ENCODE measurements around the gene DNM3. TPM values are rescaled to one million over a fixed set of nuclear protein-coding genes. Genes with fewer than 3 reads are reported as not detected.

DNM3 gene
- polyA plus RNA-seq, 1 of the 3 experiments (the other 2 are of a cell fraction) = 0.43 TPM

GRCh38 chr1:172431204-172431603 is 589.9 kb downstream of the DNM3 start:
- CTCF ChIA-PET = interaction anchor here (0.8 to 5.5 kb wide), 5 partner anchors 13 to 630 kb away, joined by 3 to 31 read pairs (median 4); partner anchors contain the start of gene PIGC
- POLR2A ChIA-PET = no interaction called here
- 86% methylated on average over 2 of the region's 2 CpGs for WGBS (ENCODE audit: low lambda C conversion rate)

DNA sequence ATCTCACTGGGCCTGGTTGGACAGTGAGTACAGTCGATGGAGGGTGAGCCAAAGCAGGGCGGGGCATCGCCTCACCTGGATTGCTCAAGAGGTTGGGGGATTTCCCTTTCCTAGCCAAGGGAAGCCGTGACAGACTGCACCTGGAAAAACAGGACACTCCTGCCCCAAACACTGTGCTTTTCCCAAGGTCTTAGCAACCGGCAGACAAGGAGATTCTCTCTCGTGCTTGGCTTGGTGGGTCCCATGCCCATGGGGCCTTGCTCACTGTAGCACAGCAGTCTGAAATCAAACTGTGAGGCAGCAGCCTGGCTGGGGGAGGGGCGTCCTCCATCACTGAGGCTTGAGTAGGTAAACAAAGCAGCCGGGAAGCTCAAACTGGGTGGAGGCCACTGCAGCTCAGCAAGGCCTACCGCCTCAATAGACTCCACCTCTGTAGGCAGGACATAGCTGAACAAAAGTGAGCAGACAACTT is 590.5 kb downstream of the DNM3 start:
- Histone ChIP-seq H3K9me3 (no peaks in the 10 kb centered on the region), H3K27me3 (ENCODE audit: insufficient read depth) (no peaks in the 10 kb centered on the region), H3K9ac (no peak overlapping the region), H3K9me2 (no peaks in the 10 kb centered on the region), H3K4me2 (no peak overlapping the region), H3K79me2 (ENCODE audit: insufficient read depth) (peaks cover 7% of the 10 kb centered on the region; the same call in 1 of the 2 replicates), H3F3A (replicated peaks; ENCODE audit: insufficient read depth) (no peaks in the 10 kb centered on the region), H3K36me3 (replicated peaks in 1 of 2; ENCODE audit: control insufficient read depth in 1 of 2, insufficient read depth in 2 of 2, low read length in 1 of 2) (no peaks in the 10 kb centered on the region), H4K20me1 (ENCODE audit: insufficient read depth) (no peaks in the 10 kb centered on the region), H2AFZ (ENCODE audit: low read depth) (no peak overlapping the region), H3K27ac (ENCODE audit: low read depth in 2 of 2, low read length in 1 of 2) (no peak overlapping the region), H3K4me1 (ENCODE audit: control insufficient read depth in 1 of 2, insufficient read depth in 2 of 2, low read depth in 1 of 2, low read length in 1 of 2) (no peaks in the 10 kb centered on the region), H3K4me3 (ENCODE audit: low read depth in 2 of 2, low read length in 1 of 2) (no peak overlapping the region)
- ChIA-PET CTCF (interaction anchor here (1.2 to 5.5 kb wide), 4 partner anchors 12 to 630 kb away, joined by 3 to 31 read pairs (median 8); partner anchors contain the start of gene PIGC), POLR2A (no interaction called here)
- WGBS (ENCODE audit: low lambda C conversion rate) = 76% methylated on average over 6 of the region's 9 CpGs
- no peak for DNase-seq
- TF ChIP-seq USF2 (IDR thresholded peaks at IDR 0.05; ENCODE audit: borderline replicate concordance, low read depth, low read length) = no peak
- TF ChIP-seq MAX (IDR thresholded peaks at IDR 0.05; ENCODE audit: low read depth) = no peak
- no peak for TF ChIP-seq NFIC (IDR thresholded peaks at IDR 0.05; ENCODE audit: borderline replicate concordance)
- no peak for TF ChIP-seq SMC3 (IDR thresholded peaks at IDR 0.05; ENCODE audit: low read depth, low read length)
- TF ChIP-seq POLR2AphosphoS5 (IDR thresholded peaks at IDR 0.05; ENCODE audit: low read depth, low read length) = no peak
- TF ChIP-seq REST (IDR thresholded peaks at IDR 0.05; ENCODE audit: low read depth, low read length) = no peak
- TF ChIP-seq RFX5 (IDR thresholded peaks at IDR 0.05; ENCODE audit: low read length) = no peak
- TF ChIP-seq EZH2phosphoT487 (IDR thresholded peaks at IDR 0.05; ENCODE audit: borderline replicate concordance, low read depth) = no peak
- no peak for TF ChIP-seq ELF1 (IDR thresholded peaks at IDR 0.05)
- no peak for TF ChIP-seq RCOR1 (IDR thresholded peaks at IDR 0.05; ENCODE audit: low read length)
- no peak for TF ChIP-seq MXI1 (IDR thresholded peaks at IDR 0.05; ENCODE audit: low read depth, low read length)
- no peak for TF ChIP-seq FOXJ3 (CRISPR knock-in tag; IDR thresholded peaks at IDR 0.05)
- TF ChIP-seq NRF1 (IDR thresholded peaks at IDR 0.05; ENCODE audit: low read depth, low read length) = no peak

More at GRCh38 chr1:172431204-172431603, 589.9 kb downstream of the DNM3 start:
- Histone ChIP-seq H3K27me3 (ENCODE audit: insufficient read depth) (no peaks in the 10 kb centered on the region), H4K20me1 (ENCODE audit: insufficient read depth) (no peaks in the 10 kb centered on the region), H2AFZ (ENCODE audit: low read depth) (no peak overlapping the region), H3K9ac (no peak overlapping the region), H3K27ac (ENCODE audit: low read depth in 2 of 2, low read length in 1 of 2) (no peak overlapping the region), H3K79me2 (ENCODE audit: insufficient read depth) (peaks cover 4% of the 10 kb centered on the region; the same call in 1 of the 2 replicates), H3K9me3 (no peaks in the 10 kb centered on the region), H3K4me1 (ENCODE audit: control insufficient read depth in 1 of 2, insufficient read depth in 2 of 2, low read depth in 1 of 2, low read length in 1 of 2) (no peaks in the 10 kb centered on the region), H3K4me3 (ENCODE audit: low read depth in 2 of 2, low read length in 1 of 2) (no peak overlapping the region), H3F3A (replicated peaks; ENCODE audit: insufficient read depth) (no peaks in the 10 kb centered on the region), H3K4me2 (no peak overlapping the region), H3K9me2 (no peaks in the 10 kb centered on the region), H3K36me3 (replicated peaks in 1 of 2; ENCODE audit: control insufficient read depth in 1 of 2, insufficient read depth in 2 of 2, low read length in 1 of 2) (no peaks in the 10 kb centered on the region)
- TF ChIP-seq, protein P1, sequence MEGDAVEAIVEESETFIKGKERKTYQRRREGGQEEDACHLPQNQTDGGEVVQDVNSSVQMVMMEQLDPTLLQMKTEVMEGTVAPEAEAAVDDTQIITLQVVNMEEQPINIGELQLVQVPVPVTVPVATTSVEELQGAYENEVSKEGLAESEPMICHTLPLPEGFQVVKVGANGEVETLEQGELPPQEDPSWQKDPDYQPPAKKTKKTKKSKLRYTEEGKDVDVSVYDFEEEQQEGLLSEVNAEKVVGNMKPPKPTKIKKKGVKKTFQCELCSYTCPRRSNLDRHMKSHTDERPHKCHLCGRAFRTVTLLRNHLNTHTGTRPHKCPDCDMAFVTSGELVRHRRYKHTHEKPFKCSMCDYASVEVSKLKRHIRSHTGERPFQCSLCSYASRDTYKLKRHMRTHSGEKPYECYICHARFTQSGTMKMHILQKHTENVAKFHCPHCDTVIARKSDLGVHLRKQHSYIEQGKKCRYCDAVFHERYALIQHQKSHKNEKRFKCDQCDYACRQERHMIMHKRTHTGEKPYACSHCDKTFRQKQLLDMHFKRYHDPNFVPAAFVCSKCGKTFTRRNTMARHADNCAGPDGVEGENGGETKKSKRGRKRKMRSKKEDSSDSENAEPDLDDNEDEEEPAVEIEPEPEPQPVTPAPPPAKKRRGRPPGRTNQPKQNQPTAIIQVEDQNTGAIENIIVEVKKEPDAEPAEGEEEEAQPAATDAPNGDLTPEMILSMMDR (IDR thresholded peaks at IDR 0.05) = no peak
- TF ChIP-seq NFIC (IDR thresholded peaks at IDR 0.05; ENCODE audit: borderline replicate concordance) = no peak
- TF ChIP-seq ELF1 (IDR thresholded peaks at IDR 0.05) = no peak
- TF ChIP-seq MAX (IDR thresholded peaks at IDR 0.05; ENCODE audit: low read depth) = no peak
- TF ChIP-seq EP300 (IDR thresholded peaks at IDR 0.05; ENCODE audit: borderline replicate concordance in 1 of 2, low read depth in 1 of 2, low read length in 1 of 2) = no peak
- no peak for TF ChIP-seq TCF12 (IDR thresholded peaks at IDR 0.05)
- TF ChIP-seq RFX5 (IDR thresholded peaks at IDR 0.05; ENCODE audit: low read length) = no peak
- TF ChIP-seq, protein P2, sequence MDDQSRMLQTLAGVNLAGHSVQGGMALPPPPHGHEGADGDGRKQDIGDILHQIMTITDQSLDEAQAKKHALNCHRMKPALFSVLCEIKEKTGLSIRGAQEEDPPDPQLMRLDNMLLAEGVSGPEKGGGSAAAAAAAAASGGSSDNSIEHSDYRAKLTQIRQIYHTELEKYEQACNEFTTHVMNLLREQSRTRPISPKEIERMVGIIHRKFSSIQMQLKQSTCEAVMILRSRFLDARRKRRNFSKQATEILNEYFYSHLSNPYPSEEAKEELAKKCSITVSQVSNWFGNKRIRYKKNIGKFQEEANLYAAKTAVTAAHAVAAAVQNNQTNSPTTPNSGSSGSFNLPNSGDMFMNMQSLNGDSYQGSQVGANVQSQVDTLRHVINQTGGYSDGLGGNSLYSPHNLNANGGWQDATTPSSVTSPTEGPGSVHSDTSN (IDR thresholded peaks at IDR 0.05) = no peak
- no peak for DNase-seq
